HepG2 (cell line): ENCODE measurements around the gene ADAMTS15. TPM values are rescaled to one million over a fixed set of nuclear protein-coding genes. Genes with fewer than 3 reads are reported as not detected.

Source experiments
- ATAC-seq: fragments of 200-7000 bp; cut with Tn5 transposase; 3 replicates; pipeline ENCODE4 v1.9.1; 2020; ENCODE audit warnings: mild to moderate bottlenecking, moderate library complexity
- BruUV-seq: library from RNA; stranded (reverse); fragments of 400-500 nt; replicated peaks from 2 replicates; lab custom pipeline; 2021; lab: Mats Ljungman, UMichigan
- CTCF ChIA-PET: fragments of 300-600 bp; formaldehyde crosslinking; extraction: SDS; loops from one replicate; lab custom pipeline; 2021; ENCODE audit warnings: low total read pairs, inconsistent platforms, low intra/inter-chr PET ratio; lab: Yijun Ruan, JAX
- POLR2A ChIA-PET: fragments of 350-600 bp; sonication (Branson Sonifier 250); formaldehyde crosslinking; loops from one replicate; lab custom pipeline; 2020; ENCODE audit warnings: antibody characterized with exemption, inconsistent platforms; lab: Yijun Ruan, JAX
- DNase-seq: peaks from one replicate; pipeline ENCODE4 v3.0.0-alpha.2; 2015; ENCODE audit warnings: low spot score
- FAIRE-seq: peaks from 3 replicates; lab custom pipeline; 2011; peaks lifted over from hg19 to GRCh38; lab: Jason Lieb, UNC
- H2AFZ ChIP-seq: one replicate; pipeline ENCODE4 v1.6.1; 2011; ENCODE audit warnings: low read length, inconsistent platforms
- H3K27ac ChIP-seq: fragments of 300-600 bp; 3 replicates; pipeline ENCODE4 v1.8.0; 2011; ENCODE audit warnings: mixed run types, mild to moderate bottlenecking, mixed read lengths, low read length, inconsistent platforms; ENCODE audit not compliant: insufficient read depth; ENCODE audit errors: extremely low read length
- H3K27me3 ChIP-seq, 2 experiments: fragments of 200-600 bp in 1 of 2; 2 replicates in 1 of 2; 3 replicates in 1 of 2; pipeline versions ENCODE4 v1.6.0 to v1.8.0; 2011; ENCODE audit warnings: low read length in 2 of 2, mild to moderate bottlenecking in 2 of 2, moderate library complexity in 2 of 2, inconsistent platforms in 1 of 2; ENCODE audit not compliant: insufficient read depth in 2 of 2, control insufficient read depth in 1 of 2
- H3K36me3 ChIP-seq, 2 experiments: fragments of 200-600 bp in 1 of 2; replicated peaks in 1 of 2; 2 replicates in 1 of 2; 3 replicates in 1 of 2; pipeline versions ENCODE4 v1.5.1 to v1.8.0; 2011; ENCODE audit warnings: low read length in 2 of 2, inconsistent platforms in 1 of 2; ENCODE audit not compliant: insufficient read depth in 2 of 2, control insufficient read depth in 1 of 2
- H3K4me1 ChIP-seq: 2 replicates; pipeline ENCODE4 v1.5.1; 2012; ENCODE audit warnings: low read length, inconsistent platforms; ENCODE audit not compliant: insufficient read depth
- H3K4me2 ChIP-seq: 2 replicates; pipeline ENCODE4 v1.6.0; 2011; ENCODE audit warnings: low read depth, low read length, inconsistent platforms
- H3K4me3 ChIP-seq, 3 experiments: fragments of 200-600 bp in 1 of 3; sonication (generic), shearing (Covaris generic) in 1 of 3; replicated peaks in 1 of 3; 2 replicates each; pipeline ENCODE4 v1.5.1; 2011 to 2016; ENCODE audit warnings: low read length in 3 of 3, inconsistent platforms in 2 of 3, low read depth in 2 of 3, mild to moderate bottlenecking in 2 of 3, control low read depth in 1 of 3, mixed read lengths in 1 of 3; ENCODE audit not compliant: insufficient read depth in 1 of 3
- H3K79me2 ChIP-seq: one replicate; pipeline ENCODE4 v1.6.1; 2011; ENCODE audit warnings: low read length, inconsistent platforms; ENCODE audit not compliant: insufficient read depth
- H3K9ac ChIP-seq: 2 replicates; pipeline ENCODE4 v1.6.0; 2011; ENCODE audit warnings: mild to moderate bottlenecking, low read depth, low read length, inconsistent platforms; ENCODE audit not compliant: insufficient read depth
- H3K9me3 ChIP-seq: 2 replicates; pipeline ENCODE4 v1.5.1; 2012; ENCODE audit warnings: mild to moderate bottlenecking, low read length
- H4K20me1 ChIP-seq: 2 replicates; pipeline ENCODE4 v1.6.0; 2011; ENCODE audit warnings: inconsistent platforms, mild to moderate bottlenecking, low read length, moderate library complexity; ENCODE audit not compliant: insufficient read depth
- AKAP8 ChIP-seq: sonication (generic); formaldehyde crosslinking; IDR thresholded peaks from 2 replicates; pipeline ENCODE4 v1.5.1; 2020; ENCODE audit warnings: mild to moderate bottlenecking, missing genetic modification reagents
- PHF5A ChIP-seq: IDR thresholded peaks from one replicate; pipeline ENCODE4 v1.6.1; 2018; ENCODE audit warnings: low read depth, missing genetic modification reagents; ENCODE audit not compliant: unreplicated experiment
- SMAD3 ChIP-seq: sonication (generic); formaldehyde crosslinking; IDR thresholded peaks from 2 replicates; pipeline ENCODE4 v1.4.0; 2020; ENCODE audit warnings: missing genetic modification reagents
- YEATS4 ChIP-seq: sonication (generic); formaldehyde crosslinking; IDR thresholded peaks from 2 replicates; pipeline ENCODE4 v1.4.0; 2020; ENCODE audit warnings: missing genetic modification reagents, borderline replicate concordance
- ZNF501 ChIP-seq: sonication (generic); formaldehyde crosslinking; IDR thresholded peaks from 2 replicates; pipeline ENCODE4 v1.5.1; 2020; ENCODE audit warnings: mild to moderate bottlenecking, moderate library complexity, missing genetic modification reagents
- ZNF781 ChIP-seq: sonication (generic); formaldehyde crosslinking; IDR thresholded peaks from 2 replicates; pipeline ENCODE4 v1.5.1; 2020; ENCODE audit warnings: borderline replicate concordance, mild to moderate bottlenecking, missing genetic modification reagents; ENCODE audit errors: not compliant biosample characterization
- WGBS: methylation state at CpG from one replicate; pipeline ENCODE4 v1.1.6; 2017; ENCODE audit warnings: low lambda C conversion rate; 5-methylcytosine and 5-hydroxymethylcytosine counted together
- in situ Hi-C: cut with HindIII; loops from 2 replicates; pipeline ENCODE4 v1.10.0; 2017; ENCODE audit warnings: low pct_unique_long_range_greater_than_20kb; ENCODE audit not compliant: extremely low pct_ligation_motif_present
- intact Hi-C: fragments of 100-400 bp; cut with micrococcal nuclease; formaldehyde crosslinking; loops from one replicate; pipeline ENCODE4 v1.10.0; 2022; ENCODE audit not compliant: unreplicated experiment
- polyA plus RNA-seq, 8 experiments: library from polyadenylated mRNA; depleted of rRNA in 3 of 8; stranded (reverse) in 7 of 8; unstranded in 1 of 8; fragments of >200 nt; fragmentation: Illumina TruSeq in 4 of 8; extraction: Trizol in 4 of 8; gene quantifications; 2 replicates each; pipeline versions ENCODE4 v1.2.1 to v1.2.3, GENCODE V29; 2011 to 2016; ENCODE audit warnings: low read depth in 4 of 8, missing spikeins in 1 of 8, mixed read lengths in 1 of 8; ENCODE audit not compliant: insufficient read depth in 1 of 8
- total RNA-seq, 5 experiments: library from RNA; depleted of rRNA; stranded (reverse); fragments of >200 nt; fragmentation: Illumina TruSeq; extraction: Trizol; gene quantifications; 2 replicates each; pipeline ENCODE4 v1.2.3, GENCODE V29; 2016; ENCODE audit warnings: low read depth in 1 of 5
- TF ChIP-seq, protein P1 (sequence below): sonication (generic); formaldehyde crosslinking; IDR thresholded peaks from 2 replicates; pipeline ENCODE4 v1.8.1; 2022; ENCODE audit warnings: low read depth, mild to moderate bottlenecking, missing genetic modification reagents
- TF ChIP-seq, protein P2 (sequence below): sonication (generic); formaldehyde crosslinking; IDR thresholded peaks from 2 replicates; pipeline ENCODE4 v1.4.0; 2020; ENCODE audit warnings: mild to moderate bottlenecking, low read depth, missing genetic modification reagents
- TF ChIP-seq, protein P3 (sequence below): sonication (generic); formaldehyde crosslinking; IDR thresholded peaks from 2 replicates; pipeline ENCODE4 v1.5.1; 2020; ENCODE audit warnings: mild to moderate bottlenecking, missing genetic modification reagents, borderline replicate concordance
- TF ChIP-seq, protein P4 (sequence below): sonication (generic); formaldehyde crosslinking; IDR thresholded peaks from 2 replicates; pipeline ENCODE4 v1.5.1; 2020; ENCODE audit warnings: mild to moderate bottlenecking, moderate library complexity, missing genetic modification reagents

Gene ADAMTS15
- total and polyA plus RNA-seq, 2 of the 13 experiments (the other 11 are each of a cell fraction or from before 2014, with no cell fraction given), result 0.01 to 0.02 TPM

DNA sequence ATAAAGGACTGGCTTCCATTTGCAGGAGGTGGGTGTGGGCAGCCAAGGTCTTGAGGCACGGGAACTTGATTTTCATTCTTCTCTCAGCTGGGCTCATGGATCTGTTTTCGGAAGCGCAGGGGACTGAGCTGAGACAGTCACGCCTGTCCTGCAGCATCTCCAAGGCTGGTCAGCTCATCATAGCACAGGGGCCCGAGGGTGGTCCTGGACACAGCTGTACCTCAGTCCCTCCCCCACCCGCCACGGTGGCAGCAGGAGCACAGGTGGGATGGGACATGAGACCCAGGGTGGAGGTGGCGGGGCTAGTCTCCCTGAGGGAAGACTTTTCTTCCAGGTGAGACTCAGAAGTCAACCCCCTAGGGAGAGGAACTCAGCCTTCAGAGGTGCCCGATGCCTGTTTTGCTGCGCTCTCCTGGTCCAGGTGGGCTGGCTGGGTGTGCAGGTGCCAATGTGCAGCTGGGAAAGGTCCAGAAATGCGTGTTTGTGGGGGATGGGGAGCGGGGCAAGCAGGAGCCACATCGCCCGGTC lies 23.8 kb upstream of the ADAMTS15 start:
- Histone ChIP-seq H2AFZ (no peak overlapping the region), H3K27me3 (peaks cover 14 to 89% of the 10 kb centered on the region in 2 experiments; a peak in 4 of 5 replicates), H3K36me3 (no peaks in the 10 kb centered on the region), H4K20me1 (no peaks in the 10 kb centered on the region), H3K4me1 (no peaks in the 10 kb centered on the region), H3K27ac (no peak overlapping the region), H3K9me3 (no peaks in the 10 kb centered on the region), H3K4me3 (no peak overlapping the region), H3K79me2 (no peaks in the 10 kb centered on the region), H3K4me2 (no peak overlapping the region), H3K9ac (no peak overlapping the region)
- FAIRE-seq (no peak), ATAC-seq (no peak), DNase-seq (no peak)
- intact Hi-C loops (no loop called here), in situ Hi-C loops (loop anchor here (5.0 kb wide), 1 partner anchor 212 kb away; no protein-coding TSS in a partner anchor)
- BruUV-seq, result no TSS peak
- POLR2A ChIA-PET, result no interaction called here
- 10% methylated on average over 4 of the region's 14 CpGs for WGBS
- CTCF ChIA-PET, result no interaction called here
- no peak for TF ChIP-seq ZNF781 (CRISPR knock-in tag)
- no peak for TF ChIP-seq ZNF501 (CRISPR knock-in tag)
- no peak for TF ChIP-seq SMAD3 (CRISPR knock-in tag)
- TF ChIP-seq, protein P1, sequence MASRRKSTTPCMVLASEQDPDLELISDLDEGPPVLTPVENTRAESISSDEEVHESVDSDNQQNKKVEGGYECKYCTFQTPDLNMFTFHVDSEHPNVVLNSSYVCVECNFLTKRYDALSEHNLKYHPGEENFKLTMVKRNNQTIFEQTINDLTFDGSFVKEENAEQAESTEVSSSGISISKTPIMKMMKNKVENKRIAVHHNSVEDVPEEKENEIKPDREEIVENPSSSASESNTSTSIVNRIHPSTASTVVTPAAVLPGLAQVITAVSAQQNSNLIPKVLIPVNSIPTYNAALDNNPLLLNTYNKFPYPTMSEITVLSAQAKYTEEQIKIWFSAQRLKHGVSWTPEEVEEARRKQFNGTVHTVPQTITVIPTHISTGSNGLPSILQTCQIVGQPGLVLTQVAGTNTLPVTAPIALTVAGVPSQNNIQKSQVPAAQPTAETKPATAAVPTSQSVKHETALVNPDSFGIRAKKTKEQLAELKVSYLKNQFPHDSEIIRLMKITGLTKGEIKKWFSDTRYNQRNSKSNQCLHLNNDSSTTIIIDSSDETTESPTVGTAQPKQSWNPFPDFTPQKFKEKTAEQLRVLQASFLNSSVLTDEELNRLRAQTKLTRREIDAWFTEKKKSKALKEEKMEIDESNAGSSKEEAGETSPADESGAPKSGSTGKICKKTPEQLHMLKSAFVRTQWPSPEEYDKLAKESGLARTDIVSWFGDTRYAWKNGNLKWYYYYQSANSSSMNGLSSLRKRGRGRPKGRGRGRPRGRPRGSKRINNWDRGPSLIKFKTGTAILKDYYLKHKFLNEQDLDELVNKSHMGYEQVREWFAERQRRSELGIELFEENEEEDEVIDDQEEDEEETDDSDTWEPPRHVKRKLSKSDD, result no peak
- no peak for TF ChIP-seq YEATS4 (CRISPR knock-in tag)

DNA sequence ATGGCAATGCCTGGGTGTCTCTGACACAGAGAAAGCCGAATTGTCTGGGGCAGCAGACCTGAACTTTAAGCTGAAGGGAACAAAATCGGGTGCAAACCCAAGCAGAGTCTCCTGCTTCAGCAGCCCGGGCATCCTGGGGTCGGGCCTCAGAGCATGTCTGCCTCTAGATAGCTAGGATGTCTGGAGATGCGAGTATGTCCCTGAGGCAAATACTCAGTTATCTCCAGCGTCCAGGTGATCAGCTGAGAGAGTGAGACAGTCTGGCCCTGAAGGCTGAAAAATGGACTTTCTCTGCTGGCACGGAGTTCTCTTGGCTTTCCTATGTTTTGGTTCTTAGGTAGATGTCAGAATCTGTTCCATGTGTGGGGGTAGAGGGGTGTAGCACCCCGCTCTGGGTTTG lies 23.3 kb upstream of the ADAMTS15 start:
- DNase-seq, result no peak
- ATAC-seq, result no peak
- Histone ChIP-seq H2AFZ (no peak overlapping the region), H3K9me3 (no peaks in the 10 kb centered on the region), H3K4me2 (no peak overlapping the region), H3K27me3 (peaks cover 11 to 89% of the 10 kb centered on the region in 2 experiments; a peak in 4 of 5 replicates), H4K20me1 (no peaks in the 10 kb centered on the region), H3K27ac (no peak overlapping the region), H3K4me1 (no peaks in the 10 kb centered on the region), H3K9ac (no peak overlapping the region), H3K36me3 (no peaks in the 10 kb centered on the region), H3K4me3 (no peak overlapping the region), H3K79me2 (no peaks in the 10 kb centered on the region)
- no TSS peak for BruUV-seq
- 3% methylated on average over 8 of the region's 8 CpGs for WGBS
- in situ Hi-C loops, result no loop called here
- CTCF ChIA-PET, result no interaction called here
- POLR2A ChIA-PET, result no interaction called here
- intact Hi-C loops, result no loop called here
- FAIRE-seq, result no peak
- TF ChIP-seq, protein P2, sequence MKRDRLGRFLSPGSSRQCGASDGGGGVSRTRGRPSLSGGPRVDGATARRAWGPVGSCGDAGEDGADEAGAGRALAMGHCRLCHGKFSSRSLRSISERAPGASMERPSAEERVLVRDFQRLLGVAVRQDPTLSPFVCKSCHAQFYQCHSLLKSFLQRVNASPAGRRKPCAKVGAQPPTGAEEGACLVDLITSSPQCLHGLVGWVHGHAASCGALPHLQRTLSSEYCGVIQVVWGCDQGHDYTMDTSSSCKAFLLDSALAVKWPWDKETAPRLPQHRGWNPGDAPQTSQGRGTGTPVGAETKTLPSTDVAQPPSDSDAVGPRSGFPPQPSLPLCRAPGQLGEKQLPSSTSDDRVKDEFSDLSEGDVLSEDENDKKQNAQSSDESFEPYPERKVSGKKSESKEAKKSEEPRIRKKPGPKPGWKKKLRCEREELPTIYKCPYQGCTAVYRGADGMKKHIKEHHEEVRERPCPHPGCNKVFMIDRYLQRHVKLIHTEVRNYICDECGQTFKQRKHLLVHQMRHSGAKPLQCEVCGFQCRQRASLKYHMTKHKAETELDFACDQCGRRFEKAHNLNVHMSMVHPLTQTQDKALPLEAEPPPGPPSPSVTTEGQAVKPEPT, result no peak
- TF ChIP-seq PHF5A (CRISPR knock-in tag), result no peak
- TF ChIP-seq, protein P3, sequence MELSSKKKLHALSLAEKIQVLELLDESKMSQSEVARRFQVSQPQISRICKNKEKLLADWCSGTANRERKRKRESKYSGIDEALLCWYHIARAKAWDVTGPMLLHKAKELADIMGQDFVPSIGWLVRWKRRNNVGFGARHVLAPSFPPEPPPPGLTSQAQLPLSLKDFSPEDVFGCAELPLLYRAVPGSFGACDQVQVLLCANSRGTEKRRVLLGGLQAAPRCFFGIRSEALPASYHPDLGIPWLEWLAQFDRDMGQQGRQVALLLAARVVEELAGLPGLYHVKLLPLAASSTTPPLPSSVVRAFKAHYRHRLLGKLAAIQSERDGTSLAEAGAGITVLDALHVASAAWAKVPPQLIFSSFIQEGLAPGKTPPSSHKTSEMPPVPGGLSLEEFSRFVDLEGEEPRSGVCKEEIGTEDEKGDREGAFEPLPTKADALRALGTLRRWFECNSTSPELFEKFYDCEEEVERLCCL (CRISPR knock-in tag), result no peak
- TF ChIP-seq, protein P4, sequence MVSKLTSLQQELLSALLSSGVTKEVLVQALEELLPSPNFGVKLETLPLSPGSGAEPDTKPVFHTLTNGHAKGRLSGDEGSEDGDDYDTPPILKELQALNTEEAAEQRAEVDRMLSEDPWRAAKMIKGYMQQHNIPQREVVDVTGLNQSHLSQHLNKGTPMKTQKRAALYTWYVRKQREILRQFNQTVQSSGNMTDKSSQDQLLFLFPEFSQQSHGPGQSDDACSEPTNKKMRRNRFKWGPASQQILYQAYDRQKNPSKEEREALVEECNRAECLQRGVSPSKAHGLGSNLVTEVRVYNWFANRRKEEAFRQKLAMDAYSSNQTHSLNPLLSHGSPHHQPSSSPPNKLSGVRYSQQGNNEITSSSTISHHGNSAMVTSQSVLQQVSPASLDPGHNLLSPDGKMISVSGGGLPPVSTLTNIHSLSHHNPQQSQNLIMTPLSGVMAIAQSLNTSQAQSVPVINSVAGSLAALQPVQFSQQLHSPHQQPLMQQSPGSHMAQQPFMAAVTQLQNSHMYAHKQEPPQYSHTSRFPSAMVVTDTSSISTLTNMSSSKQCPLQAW, result no peak
- TF ChIP-seq AKAP8 (CRISPR knock-in tag), result no peak
